Measurements from ENCODE around the gene FAM168A. TPM values are rescaled to one million over a fixed set of nuclear protein-coding genes. Genes with fewer than 3 reads are reported as not detected.

The FAM168A gene
- total RNA-seq, 1 experiment from 2014 or later: 21.1 TPM

DNA sequence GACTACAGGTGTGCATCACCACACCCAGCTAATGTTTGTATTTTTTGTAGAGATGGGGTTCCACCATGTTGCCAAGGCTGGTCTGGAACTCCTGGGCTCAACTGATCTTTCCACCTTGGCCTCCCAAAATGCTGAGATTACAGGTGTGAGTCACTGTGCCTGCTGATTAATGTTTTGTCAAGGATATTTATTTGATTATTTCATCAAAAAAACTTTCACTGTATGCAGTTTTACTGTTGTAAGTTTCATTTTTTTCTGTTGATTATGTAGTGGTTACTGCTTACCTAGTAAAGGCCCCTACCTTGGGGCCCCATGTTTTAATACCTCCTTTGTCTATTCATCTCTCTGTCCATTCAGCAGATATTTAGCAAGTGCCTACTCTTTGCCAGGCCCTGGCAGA is 16.7 kb upstream of the FAM168A start:
- Histone ChIP-seq H2BK120ac (ENCODE audit: low read depth, low read length, poor library complexity, severe bottlenecking) (no peak overlapping the region), H3K27me3 (ENCODE audit: insufficient read depth, low read length) (no peaks in the 10 kb centered on the region), H4K91ac (ENCODE audit: insufficient read length, low read depth, low read length) (no peak overlapping the region), H3K4me1 (ENCODE audit: insufficient read depth, low read length) (no peaks in the 10 kb centered on the region), H4K8ac (replicated peaks; ENCODE audit: insufficient read length, low read depth, low read length) (no peak overlapping the region), H3K9me3 (ENCODE audit: control insufficient read depth, low read depth, low read length) (no peaks in the 10 kb centered on the region), H3K27ac (ENCODE audit: insufficient read length, low read depth, low read length) (no peak overlapping the region), H4K5ac (ENCODE audit: insufficient read length, low read depth, low read length) (no peak overlapping the region), H2BK5ac (ENCODE audit: insufficient read length, low read length) (no peak overlapping the region), H3K56ac (ENCODE audit: insufficient read length, low read depth, low read length) (no peak overlapping the region), H3K18ac (ENCODE audit: insufficient read length, low read depth, low read length) (no peak overlapping the region), H3K23ac (ENCODE audit: insufficient read length, low read depth, low read length) (no peak overlapping the region), H2BK15ac (ENCODE audit: low read depth, low read length) (no peak overlapping the region), H3K14ac (ENCODE audit: insufficient read depth, low read length) (no peak overlapping the region), H3K4ac (ENCODE audit: low read depth, low read length) (no peak overlapping the region), H3K23me2 (ENCODE audit: insufficient read length, low read depth, low read length, poor library complexity, severe bottlenecking) (no peaks in the 10 kb centered on the region), H2BK12ac (ENCODE audit: insufficient read length, low read depth, low read length) (no peak overlapping the region), H3T11ph (ENCODE audit: low read length) (no peak overlapping the region), H2AK5ac (ENCODE audit: insufficient read length, low read length) (no peak overlapping the region), H3K79me2 (ENCODE audit: insufficient read depth, low read length) (no peaks in the 10 kb centered on the region), H2AFZ (ENCODE audit: low read length) (no peak overlapping the region), H3K79me1 (ENCODE audit: insufficient read depth, low read depth, low read length, poor library complexity, severe bottlenecking) (no peaks in the 10 kb centered on the region), H3K9ac (ENCODE audit: extremely low read depth, insufficient read length, low read length) (no peak overlapping the region), H3K4me2 (ENCODE audit: insufficient read depth, insufficient read length, low read length) (no peak overlapping the region), H4K20me1 (ENCODE audit: control insufficient read depth, insufficient read depth, insufficient read length) (no peaks in the 10 kb centered on the region), H2BK20ac (ENCODE audit: low read depth, low read length, poor library complexity, severe bottlenecking) (no peak overlapping the region)
- H3K27ac Mint-ChIP-seq: no peak overlapping the region
- H3K4me1 Mint-ChIP-seq: peaks cover 3 to 4% of the 10 kb centered on the region in 2 experiments; a peak in 2 of 4 replicates
- DNase-seq: no peak
- H3K4me3 Mint-ChIP-seq: no peak overlapping the region
- 0 out of 2 replicates have a peak, but pooled peaks cover 2% of the 10 kb centered on the region for H3K27me3 Mint-ChIP-seq (ENCODE audit: low read depth)
- H3K36me3 Mint-ChIP-seq (ENCODE audit: insufficient read depth in 1 of 3, low read depth in 3 of 3): no peaks in the 10 kb centered on the region
- TF ChIP-seq, protein P1, sequence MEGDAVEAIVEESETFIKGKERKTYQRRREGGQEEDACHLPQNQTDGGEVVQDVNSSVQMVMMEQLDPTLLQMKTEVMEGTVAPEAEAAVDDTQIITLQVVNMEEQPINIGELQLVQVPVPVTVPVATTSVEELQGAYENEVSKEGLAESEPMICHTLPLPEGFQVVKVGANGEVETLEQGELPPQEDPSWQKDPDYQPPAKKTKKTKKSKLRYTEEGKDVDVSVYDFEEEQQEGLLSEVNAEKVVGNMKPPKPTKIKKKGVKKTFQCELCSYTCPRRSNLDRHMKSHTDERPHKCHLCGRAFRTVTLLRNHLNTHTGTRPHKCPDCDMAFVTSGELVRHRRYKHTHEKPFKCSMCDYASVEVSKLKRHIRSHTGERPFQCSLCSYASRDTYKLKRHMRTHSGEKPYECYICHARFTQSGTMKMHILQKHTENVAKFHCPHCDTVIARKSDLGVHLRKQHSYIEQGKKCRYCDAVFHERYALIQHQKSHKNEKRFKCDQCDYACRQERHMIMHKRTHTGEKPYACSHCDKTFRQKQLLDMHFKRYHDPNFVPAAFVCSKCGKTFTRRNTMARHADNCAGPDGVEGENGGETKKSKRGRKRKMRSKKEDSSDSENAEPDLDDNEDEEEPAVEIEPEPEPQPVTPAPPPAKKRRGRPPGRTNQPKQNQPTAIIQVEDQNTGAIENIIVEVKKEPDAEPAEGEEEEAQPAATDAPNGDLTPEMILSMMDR (conservative IDR thresholded peaks at IDR 0.05): no peak
- H3K9me3 Mint-ChIP-seq: no peaks in the 10 kb centered on the region
